SK-N-SH treated with all-trans-retinoic acid at 6 μM for 48 hours (cell line): ENCODE data around the gene STPG2.

ENCODE experiments used
- ATAC-seq: fragments of 200-7000 bp; cut with Tn5 transposase; 3 replicates; pipeline ENCODE4 v1.9.1; 2020; ENCODE audit warnings: mild to moderate bottlenecking, moderate library complexity
- ARNTL ChIP-seq: fragments of 450-650 bp; formaldehyde crosslinking; IDR thresholded peaks from 2 replicates; pipeline ENCODE4 v1.5.0; 2020; ENCODE audit warnings: low read depth, mild to moderate bottlenecking, moderate library complexity, borderline replicate concordance
- BACH2 ChIP-seq: fragments of 250-450 bp; sonication (Bioruptor Pico); IDR thresholded peaks from 2 replicates; pipeline ENCODE4 v1.9.0; 2021; ENCODE audit warnings: mild to moderate bottlenecking, borderline replicate concordance
- CREB5 ChIP-seq: fragments of 250-450 bp; sonication (Bioruptor Pico); IDR thresholded peaks from 2 replicates; pipeline ENCODE4 v1.5.1; 2020; ENCODE audit warnings: low read depth, mild to moderate bottlenecking, moderate library complexity
- CSDC2 ChIP-seq: fragments of 250-450 bp; sonication (Bioruptor Pico); IDR thresholded peaks from 2 replicates; pipeline ENCODE4 v1.5.0; 2020; ENCODE audit warnings: mild to moderate bottlenecking, moderate library complexity
- CSRNP3 ChIP-seq: fragments of 250-450 bp; sonication (Bioruptor Pico); IDR thresholded peaks from 2 replicates; pipeline ENCODE4 v1.5.1; 2021; ENCODE audit warnings: mild to moderate bottlenecking, moderate library complexity
- ESRRG ChIP-seq: fragments of 250-450 bp; sonication (Bioruptor Pico); IDR thresholded peaks from 2 replicates; pipeline ENCODE4 v1.6.1; 2021; ENCODE audit warnings: mild to moderate bottlenecking
- GLIS3 ChIP-seq: fragments of 250-450 bp; sonication (Bioruptor Pico); IDR thresholded peaks from 2 replicates; pipeline ENCODE4 v1.5.0; 2020; ENCODE audit warnings: mild to moderate bottlenecking, moderate library complexity
- ISL1 ChIP-seq: fragments of 250-450 bp; sonication (Bioruptor Pico); IDR thresholded peaks from 2 replicates; pipeline ENCODE4 v2.1.2; 2022; ENCODE audit warnings: mild to moderate bottlenecking, moderate library complexity
- OSR1 ChIP-seq: fragments of 250-450 bp; sonication (Bioruptor Pico); IDR thresholded peaks from 2 replicates; pipeline ENCODE4 v1.8.0; 2022; ENCODE audit warnings: moderate library complexity, mild to moderate bottlenecking, inconsistent platforms
- PATZ1 ChIP-seq: fragments of 250-450 bp; sonication (Bioruptor Pico); IDR thresholded peaks from 2 replicates; pipeline ENCODE4 v1.8.0; 2020; ENCODE audit warnings: mild to moderate bottlenecking, moderate library complexity, borderline replicate concordance
- PPARA ChIP-seq: fragments of 250-450 bp; sonication (Bioruptor Pico); IDR thresholded peaks from 2 replicates; pipeline ENCODE4 v1.5.0; 2020; ENCODE audit warnings: mild to moderate bottlenecking, borderline replicate concordance
- RARB ChIP-seq: fragments of 250-450 bp; sonication (Bioruptor Pico); IDR thresholded peaks from 2 replicates; pipeline ENCODE4 v1.8.0; 2021; ENCODE audit warnings: mild to moderate bottlenecking, moderate library complexity
- SNAI2 ChIP-seq: fragments of 250-450 bp; sonication (Bioruptor Pico); IDR thresholded peaks from 2 replicates; pipeline ENCODE4 v1.5.0; 2020; ENCODE audit warnings: mild to moderate bottlenecking, moderate library complexity
- TCF4 ChIP-seq: fragments of 250-450 bp; sonication (Bioruptor Pico); IDR thresholded peaks from 2 replicates; pipeline ENCODE4 v1.8.0; 2021; ENCODE audit warnings: mild to moderate bottlenecking, moderate library complexity, borderline replicate concordance
- TOX ChIP-seq: fragments of 250-450 bp; sonication (Bioruptor Pico); IDR thresholded peaks from 2 replicates; pipeline ENCODE4 v1.8.0; 2021; ENCODE audit warnings: mild to moderate bottlenecking, moderate library complexity, borderline replicate concordance
- ZC3H10 ChIP-seq: fragments of 250-450 bp; sonication (Bioruptor Pico); IDR thresholded peaks from 2 replicates; pipeline ENCODE4 v1.5.1; 2021; ENCODE audit warnings: mild to moderate bottlenecking, moderate library complexity
- ZFP3 ChIP-seq: fragments of 250-450 bp; sonication (Bioruptor Pico); IDR thresholded peaks from 2 replicates; pipeline ENCODE4 v1.5.0; 2020; ENCODE audit warnings: mild to moderate bottlenecking, moderate library complexity
- ZFP30 ChIP-seq: fragments of 450-650 bp; formaldehyde crosslinking; IDR thresholded peaks from 2 replicates; pipeline ENCODE4 v1.5.0; 2022; ENCODE audit warnings: mild to moderate bottlenecking, moderate library complexity
- ZNF565 ChIP-seq: fragments of 450-650 bp; formaldehyde crosslinking; conservative IDR thresholded peaks from 2 replicates; pipeline ENCODE4 v1.5.0; 2020; ENCODE audit warnings: low read depth, mild to moderate bottlenecking, moderate library complexity
- ZNF8 ChIP-seq: fragments of 450-650 bp; formaldehyde crosslinking; IDR thresholded peaks from 2 replicates; pipeline ENCODE4 v1.5.0; 2020; ENCODE audit warnings: mild to moderate bottlenecking, moderate library complexity
- TF ChIP-seq, protein P1 (sequence below): fragments of 250-450 bp; sonication (Bioruptor Pico); IDR thresholded peaks from 2 replicates; pipeline ENCODE4 v1.5.0; 2020; ENCODE audit warnings: mild to moderate bottlenecking, moderate library complexity

Gene STPG2

GRCh38 chr4:98055800-98056501 is 87.3 kb downstream of the STPG2 start:
- no peak for ATAC-seq
- no peak for TF ChIP-seq ARNTL (CRISPR knock-in tag)
- TF ChIP-seq CREB5 (CRISPR knock-in tag) = no peak
- no peak for TF ChIP-seq CSDC2
- TF ChIP-seq ESRRG (CRISPR knock-in tag) = no peak
- TF ChIP-seq TOX (CRISPR knock-in tag) = no peak
- no peak for TF ChIP-seq ZNF8
- TF ChIP-seq ISL1 (CRISPR knock-in tag) = no peak
- no peak for TF ChIP-seq OSR1 (CRISPR knock-in tag)
- no peak for TF ChIP-seq RARB (CRISPR knock-in tag)
- no peak for TF ChIP-seq GLIS3 (CRISPR knock-in tag)
- TF ChIP-seq BACH2 (CRISPR knock-in tag) = no peak
- TF ChIP-seq TCF4 = no peak
- no peak for TF ChIP-seq PATZ1 (CRISPR knock-in tag)
- TF ChIP-seq ZC3H10 (CRISPR knock-in tag) = no peak
- no peak for TF ChIP-seq CSRNP3
- no peak for TF ChIP-seq PPARA (CRISPR knock-in tag)
- no peak for TF ChIP-seq ZNF565
- TF ChIP-seq, protein P1, sequence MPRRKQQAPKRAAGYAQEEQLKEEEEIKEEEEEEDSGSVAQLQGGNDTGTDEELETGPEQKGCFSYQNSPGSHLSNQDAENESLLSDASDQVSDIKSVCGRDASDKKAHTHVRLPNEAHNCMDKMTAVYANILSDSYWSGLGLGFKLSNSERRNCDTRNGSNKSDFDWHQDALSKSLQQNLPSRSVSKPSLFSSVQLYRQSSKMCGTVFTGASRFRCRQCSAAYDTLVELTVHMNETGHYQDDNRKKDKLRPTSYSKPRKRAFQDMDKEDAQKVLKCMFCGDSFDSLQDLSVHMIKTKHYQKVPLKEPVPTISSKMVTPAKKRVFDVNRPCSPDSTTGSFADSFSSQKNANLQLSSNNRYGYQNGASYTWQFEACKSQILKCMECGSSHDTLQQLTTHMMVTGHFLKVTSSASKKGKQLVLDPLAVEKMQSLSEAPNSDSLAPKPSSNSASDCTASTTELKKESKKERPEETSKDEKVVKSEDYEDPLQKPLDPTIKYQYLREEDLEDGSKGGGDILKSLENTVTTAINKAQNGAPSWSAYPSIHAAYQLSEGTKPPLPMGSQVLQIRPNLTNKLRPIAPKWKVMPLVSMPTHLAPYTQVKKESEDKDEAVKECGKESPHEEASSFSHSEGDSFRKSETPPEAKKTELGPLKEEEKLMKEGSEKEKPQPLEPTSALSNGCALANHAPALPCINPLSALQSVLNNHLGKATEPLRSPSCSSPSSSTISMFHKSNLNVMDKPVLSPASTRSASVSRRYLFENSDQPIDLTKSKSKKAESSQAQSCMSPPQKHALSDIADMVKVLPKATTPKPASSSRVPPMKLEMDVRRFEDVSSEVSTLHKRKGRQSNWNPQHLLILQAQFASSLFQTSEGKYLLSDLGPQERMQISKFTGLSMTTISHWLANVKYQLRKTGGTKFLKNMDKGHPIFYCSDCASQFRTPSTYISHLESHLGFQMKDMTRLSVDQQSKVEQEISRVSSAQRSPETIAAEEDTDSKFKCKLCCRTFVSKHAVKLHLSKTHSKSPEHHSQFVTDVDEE (CRISPR knock-in tag) = no peak
- TF ChIP-seq SNAI2 = no peak
- TF ChIP-seq ZFP3 (CRISPR knock-in tag) = no peak

DNA sequence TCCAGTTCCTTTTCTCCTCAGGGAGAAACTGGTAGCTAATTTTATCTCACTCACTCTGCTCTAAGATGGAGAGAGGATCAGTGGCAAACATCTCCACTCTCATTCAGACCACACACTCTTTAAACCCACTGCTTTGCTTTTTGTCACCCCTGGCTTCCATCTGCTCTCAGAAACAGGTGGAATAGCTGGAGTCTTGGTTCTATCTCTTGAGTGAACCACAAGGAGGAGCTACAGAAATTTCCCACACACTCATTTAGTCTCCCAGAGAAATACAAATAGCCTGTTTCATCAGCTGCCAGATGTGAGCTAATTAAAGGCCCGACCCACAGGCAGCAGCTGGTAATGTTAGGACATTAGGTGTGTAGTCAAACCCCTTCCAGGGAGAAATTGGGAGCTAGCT is 96.6 kb downstream of the STPG2 start:
- ATAC-seq = no peak
- TF ChIP-seq ISL1 (CRISPR knock-in tag) = no peak
- TF ChIP-seq SNAI2 = no peak
- TF ChIP-seq ESRRG (CRISPR knock-in tag) = no peak
- no peak for TF ChIP-seq PPARA (CRISPR knock-in tag)
- TF ChIP-seq ZNF8 = no peak

- no peak for TF ChIP-seq ZFP30 (CRISPR knock-in tag)
- TF ChIP-seq PATZ1 (CRISPR knock-in tag) = no peak
- TF ChIP-seq BACH2 (CRISPR knock-in tag) = no peak
- TF ChIP-seq, all 23 proteins: peak for 0
- no peak for ATAC-seq
Observed at GRCh38 chr4:98030059-98030458, 113.2 kb downstream of the STPG2 start.
